IPS-20b (cell line): Measurements from ENCODE around the gene LSM11.

Source experiments
- H3K27ac ChIP-seq: one replicate; pipeline ENCODE4 v1.5.1; 2013; ENCODE audit warnings: low read length
- H3K27me3 ChIP-seq: 2 replicates; pipeline ENCODE4 v1.6.1; 2013; ENCODE audit warnings: mild to moderate bottlenecking, low read length, inconsistent platforms; ENCODE audit not compliant: insufficient read depth
- H3K36me3 ChIP-seq: 2 replicates; pipeline ENCODE4 v1.6.1; 2013; ENCODE audit warnings: low read depth, mild to moderate bottlenecking, inconsistent platforms, low read length, moderate library complexity; ENCODE audit not compliant: insufficient read depth
- H3K4me1 ChIP-seq: 2 replicates; pipeline ENCODE4 v1.6.1; 2013; ENCODE audit warnings: mild to moderate bottlenecking, control low read depth, inconsistent platforms, low read length, moderate library complexity; ENCODE audit not compliant: insufficient read depth
- H3K4me3 ChIP-seq: 2 replicates; pipeline ENCODE4 v1.5.1; 2013; ENCODE audit warnings: mild to moderate bottlenecking, low read length, inconsistent platforms
- H3K9ac ChIP-seq: 2 replicates; pipeline ENCODE4 v1.6.1; 2013; ENCODE audit warnings: low read depth, mild to moderate bottlenecking, inconsistent platforms, low read length, moderate library complexity
- H3K9me3 ChIP-seq: 2 replicates; pipeline ENCODE4 v1.6.1; 2013; ENCODE audit warnings: mild to moderate bottlenecking, low read depth, low read length, inconsistent platforms; ENCODE audit not compliant: insufficient read depth

Gene LSM11

DNA sequence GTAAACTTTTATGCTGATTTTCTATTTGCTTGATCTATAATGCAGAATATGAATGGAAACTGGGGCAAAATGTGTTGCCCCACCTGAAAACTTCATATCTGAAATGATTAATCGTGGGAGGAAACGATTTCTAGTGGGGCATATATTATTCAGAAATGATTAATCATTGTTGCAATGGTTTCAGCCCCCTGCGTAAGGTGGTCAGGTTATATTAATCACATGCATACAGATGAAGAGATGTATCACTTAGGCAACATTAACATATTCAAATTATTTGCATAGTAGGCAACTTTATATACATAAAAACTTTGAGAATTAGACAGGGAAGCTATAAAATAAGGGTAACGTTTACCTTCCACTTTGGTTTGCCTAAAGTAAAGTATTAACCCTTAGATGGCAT, 49.8 kb downstream of the LSM11 start:
- H3K36me3 ChIP-seq = peaks cover 61% of the 10 kb centered on the region
- no peak overlapping the region for H3K4me3 ChIP-seq
- H3K27me3 ChIP-seq = no peaks in the 10 kb centered on the region

DNA sequence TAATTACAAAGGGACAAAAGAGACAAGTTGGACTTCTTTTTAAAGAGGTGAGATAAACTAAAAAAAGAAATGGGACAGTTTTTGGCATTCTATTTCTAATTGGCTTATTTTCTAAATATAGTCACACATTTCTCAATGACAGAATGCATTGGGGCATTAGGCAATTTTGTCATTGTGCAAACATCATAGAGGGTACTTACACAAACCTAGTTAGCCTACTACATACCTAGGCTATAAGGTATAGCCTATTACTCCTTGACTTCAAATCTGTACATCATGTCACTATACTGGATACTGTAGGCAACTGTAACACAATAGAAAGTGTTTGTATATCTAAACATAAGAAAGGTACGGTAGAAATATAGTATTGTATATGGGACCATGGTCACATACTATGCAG, 56.1 kb downstream of the LSM11 start:
- Histone ChIP-seq H3K4me1 (no peaks in the 10 kb centered on the region), H3K36me3 (peaks cover 45% of the 10 kb centered on the region), H3K27ac (no peak overlapping the region), H3K9me3 (no peaks in the 10 kb centered on the region), H3K9ac (no peak overlapping the region), H3K4me3 (no peak overlapping the region), H3K27me3 (no peaks in the 10 kb centered on the region)

More for the DNA sequence above, 49.8 kb downstream of the LSM11 start:
- Histone ChIP-seq H3K9me3 (no peaks in the 10 kb centered on the region), H3K27ac (no peak overlapping the region), H3K9ac (no peak overlapping the region), H3K4me1 (no peaks in the 10 kb centered on the region)

DNA sequence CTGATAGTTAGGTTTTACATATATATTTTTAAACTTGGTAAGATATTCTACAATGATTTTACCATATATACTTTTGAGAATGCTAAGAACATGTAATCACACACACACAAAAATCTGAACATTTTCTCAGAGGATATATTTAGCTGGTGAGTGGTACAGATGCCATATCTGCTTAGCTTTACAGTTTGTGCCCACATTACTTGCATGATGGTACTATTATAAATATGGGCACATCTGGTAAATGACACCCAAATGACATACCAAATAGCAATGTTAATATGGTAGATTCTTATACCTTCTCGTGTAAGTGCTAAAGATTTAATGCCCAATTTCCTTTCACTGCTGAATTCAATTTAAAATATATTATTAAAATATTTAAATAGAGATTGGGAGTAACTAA, 56.6 kb downstream of the LSM11 start:
- H3K27me3 ChIP-seq = no peaks in the 10 kb centered on the region
- peaks cover 42% of the 10 kb centered on the region for H3K36me3 ChIP-seq
- no peaks in the 10 kb centered on the region for H3K9me3 ChIP-seq
- no peak overlapping the region for H3K4me3 ChIP-seq
- H3K4me1 ChIP-seq = no peaks in the 10 kb centered on the region
- no peak overlapping the region for H3K27ac ChIP-seq
- H3K9ac ChIP-seq = no peak overlapping the region

DNA sequence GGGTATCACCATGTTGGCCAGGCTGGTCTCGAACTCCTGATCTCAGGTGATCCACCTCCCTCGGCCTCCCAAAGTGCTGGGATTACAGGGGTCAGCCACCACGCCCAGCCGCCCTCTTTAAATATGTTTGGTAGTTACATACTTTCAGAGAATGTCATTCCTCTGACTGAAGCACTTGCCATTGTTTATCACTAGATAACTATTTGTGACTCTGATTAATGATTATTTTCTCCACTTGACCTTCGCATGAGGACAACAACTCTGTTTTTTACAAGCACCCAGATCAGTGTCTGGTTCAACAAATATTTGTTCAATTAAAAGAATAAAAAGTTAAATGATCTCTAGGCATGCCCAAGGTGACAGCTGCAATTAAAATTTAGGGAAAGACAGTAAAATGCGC, 59.2 kb downstream of the LSM11 start:
- H3K9me3 ChIP-seq = no peaks in the 10 kb centered on the region
- H3K4me1 ChIP-seq = no peaks in the 10 kb centered on the region
- H3K27me3 ChIP-seq = no peaks in the 10 kb centered on the region
- peaks cover 54% of the 10 kb centered on the region for H3K36me3 ChIP-seq
- H3K4me3 ChIP-seq = no peak overlapping the region
- no peak overlapping the region for H3K27ac ChIP-seq
- no peak overlapping the region for H3K9ac ChIP-seq

DNA sequence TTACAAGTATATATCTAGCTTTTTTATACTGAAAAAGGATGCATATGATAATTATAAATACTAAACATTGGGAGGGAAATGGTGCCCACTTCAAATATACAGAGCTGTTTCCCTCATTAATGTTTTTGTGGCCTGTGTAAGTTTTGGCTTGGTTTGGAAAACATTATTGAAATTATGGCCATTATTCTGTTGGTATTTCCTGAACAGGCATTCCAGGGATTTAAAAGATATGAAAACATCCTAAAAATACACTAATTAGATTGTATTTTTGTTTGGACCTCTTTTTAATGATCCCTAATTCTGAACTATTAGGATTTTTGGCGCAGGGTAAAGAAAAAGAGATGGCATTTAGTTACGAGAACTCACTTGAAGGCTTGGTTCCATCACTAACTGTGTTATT, 64.5 kb downstream of the LSM11 start:
- H3K36me3 ChIP-seq = peaks cover 90% of the 10 kb centered on the region
- no peak overlapping the region for H3K9ac ChIP-seq
- no peak overlapping the region for H3K4me3 ChIP-seq
- H3K27ac ChIP-seq = no peak overlapping the region
- H3K9me3 ChIP-seq = no peaks in the 10 kb centered on the region
- H3K27me3 ChIP-seq = no peaks in the 10 kb centered on the region
- H3K4me1 ChIP-seq = no peaks in the 10 kb centered on the region
